Suprapubic skin (tissue), 4 donors: Measurements from ENCODE around the gene GALM. TPM values are rescaled to one million over a fixed set of nuclear protein-coding genes. Genes with fewer than 3 reads are reported as not detected.

Source experiments
- DNase-seq, 2 donors: peaks; one replicate each; pipeline ENCODE4 v3.0.0-alpha.2; 2019; ENCODE audit warnings: low spot score in 2 of 2
- H3K27ac ChIP-seq: fragments of 200-600 bp; sonication (generic); one replicate; pipeline ENCODE4 v1.5.1; 2019
- H3K27me3 ChIP-seq: fragments of 200-600 bp; sonication (generic); one replicate; pipeline ENCODE4 v1.5.1; 2019
- H3K36me3 ChIP-seq: fragments of 200-600 bp; sonication (generic); one replicate; pipeline ENCODE4 v1.5.1; 2019
- H3K4me1 ChIP-seq: fragments of 200-600 bp; sonication (generic); one replicate; pipeline ENCODE4 v1.5.1; 2019
- H3K4me3 ChIP-seq: fragments of 200-600 bp; sonication (generic); one replicate; pipeline ENCODE4 v1.5.1; 2019; ENCODE audit warnings: mild to moderate bottlenecking
- H3K9me3 ChIP-seq: fragments of 200-600 bp; sonication (generic); one replicate; pipeline ENCODE4 v1.5.1; 2019
- EP300 ChIP-seq: sonication (generic); formaldehyde crosslinking; IDR thresholded peaks from one replicate; pipeline ENCODE4 v1.6.1; 2017; ENCODE audit warnings: antibody characterized with exemption
- POLR2A ChIP-seq, 2 donors: fragments of 450-650 bp; IDR thresholded peaks; one replicate each; pipeline ENCODE4 v1.6.1; 2017; ENCODE audit warnings: antibody characterized with exemption in 2 of 2, mild to moderate bottlenecking in 2 of 2, moderate library complexity in 2 of 2
- POLR2AphosphoS5 ChIP-seq, 3 donors: sonication (generic); formaldehyde crosslinking; IDR thresholded peaks; one replicate each; pipeline ENCODE4 v1.6.1; 2017; ENCODE audit warnings: antibody characterized with exemption in 3 of 3
- WGBS: methylation state at CpG from one replicate; pipeline ENCODE4 v1.1.5; 2018; 5-methylcytosine and 5-hydroxymethylcytosine counted together
- total RNA-seq, 4 donors: library from RNA; depleted of rRNA; stranded (reverse); fragments of >200 nt; gene quantifications; one replicate each; pipeline ENCODE4 v1.1.0, GENCODE V29; 2016
- TF ChIP-seq, protein P1 (sequence below), 2 donors: fragments of 200-600 bp in 1 of 2; fragments of 450-650 bp in 1 of 2; sonication (generic) in 1 of 2; IDR thresholded peaks; one replicate each; pipeline ENCODE4 v1.5.1; 2016 to 2019; ENCODE audit warnings: antibody characterized with exemption in 2 of 2, mild to moderate bottlenecking in 1 of 2, moderate library complexity in 1 of 2

Gene GALM
- total RNA-seq, 4 donors from 2014 or later = 3.7 to 16.4 (median 7.1) TPM

DNA sequence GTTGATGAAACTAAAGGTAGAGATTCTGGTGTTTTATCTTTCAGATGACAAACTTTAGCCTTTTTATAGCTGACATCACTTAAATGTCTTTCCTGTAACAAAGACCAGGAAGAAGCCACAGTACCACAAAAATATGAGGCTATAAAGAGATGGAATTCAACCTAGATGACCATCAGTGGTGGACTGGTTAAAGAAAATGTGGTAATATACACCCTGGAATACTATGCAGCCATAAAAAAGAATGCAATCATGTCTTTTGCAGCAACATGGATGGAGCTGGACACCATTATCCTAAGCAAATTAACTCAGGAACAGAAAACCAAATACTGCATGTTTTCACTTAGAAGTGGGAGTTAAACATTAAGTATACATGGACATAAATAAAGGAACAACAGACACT, 44.9 kb upstream of the GALM start:
- H3K4me3 ChIP-seq = no peak overlapping the region
- H3K36me3 ChIP-seq = no peaks in the 10 kb centered on the region
- TF ChIP-seq POLR2AphosphoS5 (IDR thresholded peaks at IDR 0.05) (no peak), POLR2A (IDR thresholded peaks at IDR 0.05) (no peak)
- H3K27me3 ChIP-seq = no peaks in the 10 kb centered on the region
- no peak overlapping the region for H3K27ac ChIP-seq
- DNase-seq = no peak
- peaks cover 16% of the 10 kb centered on the region for H3K4me1 ChIP-seq
- no peaks in the 10 kb centered on the region for H3K9me3 ChIP-seq

DNA sequence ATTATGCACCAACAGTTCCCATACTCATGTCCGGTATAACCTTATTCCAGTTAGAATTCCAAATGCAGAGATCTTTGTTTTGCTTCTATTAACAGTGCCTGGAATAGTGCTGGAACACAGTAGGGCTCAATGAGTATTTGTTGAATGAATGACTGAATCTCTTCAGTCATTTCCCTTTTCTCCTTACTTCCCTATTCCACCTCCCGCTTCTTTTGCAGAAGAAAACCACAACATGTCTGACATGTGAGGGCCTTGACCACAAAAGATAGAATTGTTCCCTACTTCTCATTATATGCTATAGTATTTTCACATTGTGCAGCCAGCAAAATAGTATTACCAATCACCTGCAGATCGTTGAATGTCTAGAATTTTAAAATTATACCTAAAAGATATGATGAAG, 43.7 kb upstream of the GALM start:
- 77% methylated on average over 3 of the region's 3 CpGs for WGBS
- DNase-seq = no peak
- Histone ChIP-seq H3K4me3 (no peak overlapping the region), H3K4me1 (peaks cover 16% of the 10 kb centered on the region), H3K27me3 (no peaks in the 10 kb centered on the region), H3K9me3 (no peaks in the 10 kb centered on the region), H3K27ac (no peak overlapping the region), H3K36me3 (no peaks in the 10 kb centered on the region)
- TF ChIP-seq POLR2AphosphoS5 (IDR thresholded peaks at IDR 0.05) = no peak
- no peak for TF ChIP-seq POLR2A (IDR thresholded peaks at IDR 0.05)
- TF ChIP-seq, protein P1, sequence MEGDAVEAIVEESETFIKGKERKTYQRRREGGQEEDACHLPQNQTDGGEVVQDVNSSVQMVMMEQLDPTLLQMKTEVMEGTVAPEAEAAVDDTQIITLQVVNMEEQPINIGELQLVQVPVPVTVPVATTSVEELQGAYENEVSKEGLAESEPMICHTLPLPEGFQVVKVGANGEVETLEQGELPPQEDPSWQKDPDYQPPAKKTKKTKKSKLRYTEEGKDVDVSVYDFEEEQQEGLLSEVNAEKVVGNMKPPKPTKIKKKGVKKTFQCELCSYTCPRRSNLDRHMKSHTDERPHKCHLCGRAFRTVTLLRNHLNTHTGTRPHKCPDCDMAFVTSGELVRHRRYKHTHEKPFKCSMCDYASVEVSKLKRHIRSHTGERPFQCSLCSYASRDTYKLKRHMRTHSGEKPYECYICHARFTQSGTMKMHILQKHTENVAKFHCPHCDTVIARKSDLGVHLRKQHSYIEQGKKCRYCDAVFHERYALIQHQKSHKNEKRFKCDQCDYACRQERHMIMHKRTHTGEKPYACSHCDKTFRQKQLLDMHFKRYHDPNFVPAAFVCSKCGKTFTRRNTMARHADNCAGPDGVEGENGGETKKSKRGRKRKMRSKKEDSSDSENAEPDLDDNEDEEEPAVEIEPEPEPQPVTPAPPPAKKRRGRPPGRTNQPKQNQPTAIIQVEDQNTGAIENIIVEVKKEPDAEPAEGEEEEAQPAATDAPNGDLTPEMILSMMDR (IDR thresholded peaks at IDR 0.05) = no peak
- TF ChIP-seq EP300 = no peak

DNA sequence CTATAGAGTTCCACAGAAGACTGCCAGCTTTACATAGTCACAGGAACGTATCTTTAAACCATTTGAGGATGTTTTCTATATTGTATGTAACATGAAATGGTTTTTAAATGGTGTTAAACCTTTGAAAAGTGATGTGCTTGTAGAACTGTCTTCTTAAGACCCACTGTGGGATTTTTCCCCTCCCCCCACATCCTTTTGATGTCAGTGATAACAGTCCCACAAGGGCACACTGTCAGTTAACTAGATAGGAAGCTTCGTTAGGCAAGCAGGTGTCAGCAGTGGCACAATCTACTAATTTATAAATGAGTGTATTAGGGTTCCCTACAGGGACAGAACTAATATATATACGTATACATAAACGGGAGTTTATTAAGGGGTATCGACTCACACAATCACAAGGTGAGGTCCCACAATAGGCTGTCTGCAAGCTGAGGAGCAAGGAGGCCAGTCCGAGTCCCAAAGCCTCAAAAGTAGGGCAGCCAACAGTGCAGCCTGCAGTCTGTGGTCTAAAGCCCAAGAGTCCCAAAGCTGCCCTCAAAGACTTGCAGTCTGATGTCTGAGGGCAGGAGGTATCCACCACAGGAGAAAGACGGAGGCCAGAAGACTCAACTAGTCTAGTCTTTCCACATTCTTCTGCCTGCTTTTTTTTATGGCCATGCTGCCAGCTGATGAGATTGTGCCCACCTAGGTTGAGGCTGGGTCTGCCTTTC, 39.4 kb upstream of the GALM start:
- DNase-seq = no peak

DNA sequence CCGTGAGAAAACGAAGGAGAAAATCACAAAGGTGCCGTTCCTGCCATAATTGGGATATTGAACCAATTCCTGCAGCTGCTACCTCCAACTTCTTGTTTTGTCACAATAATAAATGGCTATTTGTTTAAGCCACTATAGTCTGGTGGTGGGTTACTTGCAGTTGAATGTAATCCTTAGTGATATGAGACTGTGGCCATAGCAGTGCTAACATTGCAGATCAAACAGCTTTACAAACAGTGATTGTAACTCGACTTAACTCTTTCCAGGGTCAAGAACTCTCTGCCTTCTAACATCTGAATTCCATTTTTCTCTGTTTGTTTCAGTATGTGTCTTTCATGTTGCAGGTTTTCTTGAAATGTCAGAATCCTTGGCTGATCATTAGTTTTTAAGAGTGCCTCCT, 38.5 kb upstream of the GALM start:
- Histone ChIP-seq H3K27me3 (no peaks in the 10 kb centered on the region), H3K4me1 (no peaks in the 10 kb centered on the region), H3K27ac (no peak overlapping the region), H3K4me3 (no peak overlapping the region), H3K36me3 (no peaks in the 10 kb centered on the region), H3K9me3 (no peaks in the 10 kb centered on the region)
- TF ChIP-seq POLR2AphosphoS5 (IDR thresholded peaks at IDR 0.05) = no peak
- WGBS = 83% methylated on average over 4 of the region's 4 CpGs
- no peak for DNase-seq

More for the DNA sequence above, 39.4 kb upstream of the GALM start:
- no peaks in the 10 kb centered on the region for H3K9me3 ChIP-seq
- WGBS = 82% methylated on average over 7 of the region's 7 CpGs
- H3K4me3 ChIP-seq = no peak overlapping the region
- no peaks in the 10 kb centered on the region for H3K4me1 ChIP-seq
- H3K27ac ChIP-seq = no peak overlapping the region
- H3K36me3 ChIP-seq = no peaks in the 10 kb centered on the region
- TF ChIP-seq, protein P1 (IDR thresholded peaks at IDR 0.05) = no peak
- no peak for TF ChIP-seq EP300
- no peak for TF ChIP-seq POLR2A (IDR thresholded peaks at IDR 0.05)
- TF ChIP-seq POLR2AphosphoS5 (IDR thresholded peaks at IDR 0.05) = no peak
- no peaks in the 10 kb centered on the region for H3K27me3 ChIP-seq

DNA sequence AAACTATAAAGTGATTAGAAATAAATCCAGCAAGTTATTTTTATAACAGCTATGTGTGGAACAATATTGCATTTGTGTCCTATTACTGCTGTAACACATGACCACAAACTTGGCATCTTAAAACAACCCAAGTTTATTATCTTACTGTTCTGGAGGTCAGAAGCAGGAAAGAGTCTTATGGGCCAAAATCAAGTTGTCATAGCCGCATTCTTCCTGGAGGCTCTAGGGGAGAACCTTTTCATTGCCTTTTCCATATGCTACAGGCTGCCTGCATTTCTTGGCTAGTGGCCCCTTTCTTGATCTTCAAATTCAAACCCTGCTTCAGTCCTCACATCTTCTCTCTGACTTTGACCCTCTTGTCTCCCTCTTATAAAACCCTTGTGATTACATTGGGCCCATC, 36.2 kb upstream of the GALM start:
- no peak overlapping the region for H3K27ac ChIP-seq

DNA sequence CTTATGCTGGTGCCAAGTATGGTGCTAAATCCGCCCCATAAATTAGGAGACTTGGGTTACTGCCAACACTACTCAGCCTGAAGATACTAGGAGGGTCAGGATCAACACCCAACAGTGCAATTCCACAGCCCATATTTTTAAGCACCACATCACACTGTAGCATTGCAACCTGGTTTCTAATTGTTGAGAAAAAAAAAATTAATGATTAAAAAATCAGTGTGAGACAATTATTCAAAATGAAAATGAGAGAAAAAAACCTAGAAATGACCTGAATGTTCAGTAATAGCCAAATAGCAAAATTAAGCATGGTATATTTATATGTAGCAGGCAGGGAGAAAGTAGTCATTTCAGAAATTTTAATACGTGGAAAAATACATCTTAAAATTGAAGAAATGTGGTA, 33.9 kb upstream of the GALM start:
- H3K36me3 ChIP-seq = no peaks in the 10 kb centered on the region
- no peaks in the 10 kb centered on the region for H3K4me1 ChIP-seq
- H3K4me3 ChIP-seq = no peak overlapping the region
- H3K27me3 ChIP-seq = no peaks in the 10 kb centered on the region
- 41% methylated on average over 2 of the region's 2 CpGs for WGBS
- TF ChIP-seq, protein P1 (IDR thresholded peaks at IDR 0.05) = no peak
- TF ChIP-seq POLR2A (IDR thresholded peaks at IDR 0.05) (no peak), POLR2AphosphoS5 (IDR thresholded peaks at IDR 0.05) (no peak), EP300 (no peak)
- DNase-seq = no peak
- H3K27ac ChIP-seq = no peak overlapping the region
- no peaks in the 10 kb centered on the region for H3K9me3 ChIP-seq

More for the DNA sequence above, 36.2 kb upstream of the GALM start:
- no peaks in the 10 kb centered on the region for H3K9me3 ChIP-seq
- no peaks in the 10 kb centered on the region for H3K27me3 ChIP-seq
- H3K4me1 ChIP-seq = no peaks in the 10 kb centered on the region
- no peak overlapping the region for H3K4me3 ChIP-seq
- WGBS = 96% methylated on average over 1 of the region's 1 CpG
- DNase-seq = no peak
- TF ChIP-seq, protein P1 (IDR thresholded peaks at IDR 0.05) = no peak
- no peak for TF ChIP-seq POLR2AphosphoS5 (IDR thresholded peaks at IDR 0.05)
- no peak for TF ChIP-seq EP300
- TF ChIP-seq POLR2A (IDR thresholded peaks at IDR 0.05) = no peak
- no peaks in the 10 kb centered on the region for H3K36me3 ChIP-seq
